RWPE1 (cell line): ENCODE data around the gene VASH1.

Experiments
- CTCF ChIA-PET: fragments of 350-600 bp; sonication (Branson Sonifier 250); formaldehyde crosslinking; extraction: SDS; loops from one replicate; lab custom pipeline; 2021; lab: Yijun Ruan, JAX
- POLR2A ChIA-PET: fragments of 400-600 bp; formaldehyde crosslinking; extraction: SDS; loops from one replicate; lab custom pipeline; 2020; ENCODE audit warnings: antibody characterized with exemption; ENCODE audit not compliant: low non-redundant PET; lab: Yijun Ruan, JAX
- DNase-seq: peaks from one replicate; pipeline ENCODE4 v3.0.0; 2012; ENCODE audit warnings: low spot score
- H3K27ac ChIP-seq: fragments of 450-650 bp; 2 replicates; pipeline ENCODE4 v1.5.1; 2017
- TF ChIP-seq, protein P1 (sequence below): fragments of 450-650 bp; conservative IDR thresholded peaks from 2 replicates; pipeline ENCODE4 v1.5.1; 2017; ENCODE audit warnings: low read depth, mild to moderate bottlenecking

The VASH1 gene

GRCh38 chr14:76741074-76741473, 20.2 kb upstream of the VASH1 start:
- TF ChIP-seq, protein P1, sequence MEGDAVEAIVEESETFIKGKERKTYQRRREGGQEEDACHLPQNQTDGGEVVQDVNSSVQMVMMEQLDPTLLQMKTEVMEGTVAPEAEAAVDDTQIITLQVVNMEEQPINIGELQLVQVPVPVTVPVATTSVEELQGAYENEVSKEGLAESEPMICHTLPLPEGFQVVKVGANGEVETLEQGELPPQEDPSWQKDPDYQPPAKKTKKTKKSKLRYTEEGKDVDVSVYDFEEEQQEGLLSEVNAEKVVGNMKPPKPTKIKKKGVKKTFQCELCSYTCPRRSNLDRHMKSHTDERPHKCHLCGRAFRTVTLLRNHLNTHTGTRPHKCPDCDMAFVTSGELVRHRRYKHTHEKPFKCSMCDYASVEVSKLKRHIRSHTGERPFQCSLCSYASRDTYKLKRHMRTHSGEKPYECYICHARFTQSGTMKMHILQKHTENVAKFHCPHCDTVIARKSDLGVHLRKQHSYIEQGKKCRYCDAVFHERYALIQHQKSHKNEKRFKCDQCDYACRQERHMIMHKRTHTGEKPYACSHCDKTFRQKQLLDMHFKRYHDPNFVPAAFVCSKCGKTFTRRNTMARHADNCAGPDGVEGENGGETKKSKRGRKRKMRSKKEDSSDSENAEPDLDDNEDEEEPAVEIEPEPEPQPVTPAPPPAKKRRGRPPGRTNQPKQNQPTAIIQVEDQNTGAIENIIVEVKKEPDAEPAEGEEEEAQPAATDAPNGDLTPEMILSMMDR = no peak
- DNase-seq = no peak
- POLR2A ChIA-PET = no interaction called here
- CTCF ChIA-PET = no interaction called here
- no peak overlapping the region for H3K27ac ChIP-seq

GRCh38 chr14:76742185-76742584, 19.1 kb upstream of the VASH1 start:
- DNase-seq = no peak
- ChIA-PET POLR2A (no interaction called here), CTCF (no interaction called here)
- TF ChIP-seq, protein P1 = no peak
- no peak overlapping the region for H3K27ac ChIP-seq

- ChIA-PET POLR2A (no interaction called here), CTCF (interaction anchor here (0.7 kb wide), 1 partner anchor 19 kb away, joined by 3 read pairs; no protein-coding TSS in a partner anchor)
- TF ChIP-seq, protein P1 = no peak
- no peak overlapping the region for H3K27ac ChIP-seq
- DNase-seq = peak; percentile 34
These were observed 18.3 kb upstream of the VASH1 start for GRCh38 chr14:76742966-76743365.

DNA sequence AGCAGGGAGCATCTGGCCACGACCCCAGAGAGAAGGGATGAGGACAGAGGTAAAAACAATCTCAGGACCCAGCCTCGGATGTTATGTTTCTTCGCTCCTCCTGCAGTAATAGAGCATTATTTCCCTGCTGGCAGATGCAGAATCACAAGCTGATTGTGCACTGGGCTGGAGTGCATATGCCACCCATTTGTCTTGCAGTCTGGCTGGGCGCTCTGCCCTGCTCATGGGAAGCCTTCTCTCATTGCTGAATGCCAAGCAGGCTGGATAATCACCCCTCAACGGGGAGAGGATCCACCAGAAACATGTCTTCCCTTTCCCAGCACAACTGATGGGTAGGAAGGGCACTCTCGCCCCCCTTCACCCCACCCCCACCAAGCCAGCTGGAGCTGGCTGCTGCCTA, 8.5 kb upstream of the VASH1 start:
- H3K27ac ChIP-seq = no peak overlapping the region
- DNase-seq = no peak
- POLR2A ChIA-PET = no interaction called here
- CTCF ChIA-PET = no interaction called here
- TF ChIP-seq, protein P1 = no peak

DNA sequence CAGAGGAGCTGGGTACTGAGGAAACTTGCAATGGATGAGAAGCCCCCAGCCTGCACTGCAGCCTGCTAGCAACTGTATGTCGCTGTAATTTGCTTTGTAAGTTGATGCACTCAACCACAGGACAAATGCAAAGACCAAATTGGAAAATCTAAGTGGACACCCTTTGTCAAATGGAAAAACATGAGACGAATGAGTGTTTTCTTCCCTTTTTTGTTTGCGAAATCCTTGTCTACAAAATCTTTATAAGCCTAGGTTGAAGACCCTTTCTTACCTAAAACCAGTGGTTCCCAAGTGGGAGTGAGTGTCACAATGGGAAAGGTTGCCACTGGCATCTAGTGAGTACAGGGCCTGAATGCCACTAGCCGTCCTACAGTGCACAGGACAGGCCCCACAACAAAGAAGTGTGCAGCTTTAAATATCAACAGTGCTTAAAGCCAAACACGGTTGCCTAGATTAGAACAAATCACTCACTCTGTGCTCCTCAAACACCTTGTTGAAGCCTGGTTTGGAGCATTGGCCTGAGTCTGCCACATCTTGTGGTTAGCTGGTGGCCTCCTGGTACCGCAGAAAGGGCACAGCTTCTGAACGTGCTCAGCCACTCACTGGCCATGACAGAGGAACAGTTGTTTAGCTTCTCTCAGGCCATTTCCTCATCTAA, 7.6 kb upstream of the VASH1 start:
- H3K27ac ChIP-seq = no peak overlapping the region
- POLR2A ChIA-PET = no interaction called here
- CTCF ChIA-PET = interaction anchor here (0.5 kb wide), 1 partner anchor 57 kb away, joined by 4 read pairs; no protein-coding TSS in a partner anchor
- DNase-seq = no peak
- TF ChIP-seq, protein P1 = no peak

- TF ChIP-seq, protein P1 = no peak
- H3K27ac ChIP-seq = no peak overlapping the region
- DNase-seq = no peak
- CTCF ChIA-PET = no interaction called here
- POLR2A ChIA-PET = no interaction called here
These were observed 6.7 kb upstream of the VASH1 start for GRCh38 chr14:76754586-76754985.
